Measurements from ENCODE around the gene RETSAT.

RETSAT gene

DNA sequence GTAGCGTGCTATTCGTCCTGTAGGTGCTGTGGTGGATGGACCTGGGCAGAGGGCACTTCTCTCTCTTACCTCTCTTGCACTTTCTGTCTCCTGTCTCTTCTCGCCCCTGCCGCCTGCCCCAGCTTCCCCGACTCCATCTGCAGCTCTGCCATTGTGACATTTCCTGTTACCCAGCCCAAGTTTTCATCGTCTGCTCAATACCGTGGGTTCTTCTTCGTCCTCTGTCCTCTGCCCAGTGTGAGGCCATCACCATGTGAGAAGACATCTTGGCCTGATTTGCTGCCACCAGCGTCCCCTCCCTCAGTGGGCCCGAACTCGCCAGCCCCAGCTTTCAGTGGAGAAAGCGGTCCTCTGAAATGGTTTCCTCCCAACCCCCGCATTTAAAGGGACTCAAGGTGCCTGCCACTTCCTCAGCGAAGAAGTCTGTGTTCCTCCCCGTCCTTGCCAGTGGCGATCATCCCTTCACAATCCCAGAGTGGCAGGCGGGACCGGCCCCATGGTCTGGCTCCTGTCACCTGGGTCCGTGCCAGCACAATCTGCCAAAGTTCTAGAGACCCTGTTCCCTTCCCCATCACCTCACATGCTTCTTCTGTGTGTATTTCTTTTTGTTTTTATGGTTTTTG lies 44.5 kb downstream of the RETSAT start:
- POLR2A ChIA-PET (ENCODE audit: low non-redundant PET): interaction anchor here (0.7 kb wide), 1 partner anchor 26 kb away, joined by 9 read pairs; no protein-coding TSS in a partner anchor
- CTCF ChIA-PET: interaction anchor here (3.2 kb wide), 1 partner anchor 10 kb away, joined by 10 read pairs; no protein-coding TSS in a partner anchor
- no peak for DNase-seq (ENCODE audit: low spot score)
- TF ChIP-seq, protein P1, sequence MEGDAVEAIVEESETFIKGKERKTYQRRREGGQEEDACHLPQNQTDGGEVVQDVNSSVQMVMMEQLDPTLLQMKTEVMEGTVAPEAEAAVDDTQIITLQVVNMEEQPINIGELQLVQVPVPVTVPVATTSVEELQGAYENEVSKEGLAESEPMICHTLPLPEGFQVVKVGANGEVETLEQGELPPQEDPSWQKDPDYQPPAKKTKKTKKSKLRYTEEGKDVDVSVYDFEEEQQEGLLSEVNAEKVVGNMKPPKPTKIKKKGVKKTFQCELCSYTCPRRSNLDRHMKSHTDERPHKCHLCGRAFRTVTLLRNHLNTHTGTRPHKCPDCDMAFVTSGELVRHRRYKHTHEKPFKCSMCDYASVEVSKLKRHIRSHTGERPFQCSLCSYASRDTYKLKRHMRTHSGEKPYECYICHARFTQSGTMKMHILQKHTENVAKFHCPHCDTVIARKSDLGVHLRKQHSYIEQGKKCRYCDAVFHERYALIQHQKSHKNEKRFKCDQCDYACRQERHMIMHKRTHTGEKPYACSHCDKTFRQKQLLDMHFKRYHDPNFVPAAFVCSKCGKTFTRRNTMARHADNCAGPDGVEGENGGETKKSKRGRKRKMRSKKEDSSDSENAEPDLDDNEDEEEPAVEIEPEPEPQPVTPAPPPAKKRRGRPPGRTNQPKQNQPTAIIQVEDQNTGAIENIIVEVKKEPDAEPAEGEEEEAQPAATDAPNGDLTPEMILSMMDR (conservative IDR thresholded peaks at IDR 0.05; ENCODE audit: low read depth): no peak
- peak overlapping the region; percentile 48 for H3K27ac ChIP-seq

DNA sequence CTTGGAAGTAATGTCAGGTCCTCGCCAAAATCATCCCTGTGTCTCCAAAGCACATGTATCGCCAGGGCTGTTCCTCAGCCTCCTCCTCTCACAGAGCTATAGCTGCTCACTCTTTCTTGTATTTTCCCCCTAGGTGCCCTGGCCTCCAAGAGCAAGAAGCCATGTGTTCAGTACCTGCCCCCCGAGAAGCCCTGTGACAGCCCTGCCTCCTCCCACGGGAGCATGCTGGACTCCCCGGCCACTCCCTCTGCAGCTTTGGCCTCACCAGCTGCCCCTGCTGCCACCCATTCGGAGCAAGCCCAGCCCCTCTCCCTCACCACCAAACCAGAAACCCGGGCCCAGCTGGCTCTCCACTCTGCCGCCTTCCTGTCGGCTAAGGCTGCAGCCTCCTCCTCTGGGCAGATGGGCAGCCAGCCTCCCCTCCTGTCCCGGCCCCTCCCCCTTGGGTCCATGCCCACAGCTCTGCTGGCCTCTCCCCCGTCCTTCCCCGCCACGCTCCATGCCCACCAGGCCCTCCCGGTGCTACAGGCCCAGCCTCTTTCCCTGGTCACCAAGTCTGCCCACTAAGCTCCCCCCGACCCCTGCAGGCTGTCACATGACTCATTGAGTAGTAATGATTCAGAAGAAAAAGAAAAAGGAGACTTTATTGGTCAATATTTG lies 45.3 kb downstream of the RETSAT start:
- TF ChIP-seq, protein P1 (conservative IDR thresholded peaks at IDR 0.05; ENCODE audit: low read depth): no peak
- CTCF ChIA-PET: interaction anchor here (0.5 to 3.2 kb wide), 5 partner anchors 9 to 1031 kb away, joined by 3 to 10 read pairs (median 3); no protein-coding TSS in a partner anchor
- no peak for DNase-seq (ENCODE audit: low spot score)
- peak overlapping the region; percentile 48 for H3K27ac ChIP-seq
- POLR2A ChIA-PET (ENCODE audit: low non-redundant PET): no interaction called here

- DNase-seq (ENCODE audit: low spot score): no peak
- TF ChIP-seq, protein P1 (conservative IDR thresholded peaks at IDR 0.05; ENCODE audit: low read depth): no peak
- ChIA-PET CTCF (interaction anchor here (3.2 kb wide), 1 partner anchor 8 kb away, joined by 10 read pairs; no protein-coding TSS in a partner anchor), POLR2A (ENCODE audit: low non-redundant PET) (no interaction called here)
- no peak overlapping the region for H3K27ac ChIP-seq
Observed at GRCh38 chr2:85308201-85308600, 46.1 kb downstream of the RETSAT start.

GRCh38 chr2:85307527-85307897 lies 46.8 kb downstream of the RETSAT start:
- ChIA-PET CTCF (interaction anchor here (0.5 kb wide), 1 partner anchor 381 kb away, joined by 3 read pairs; no protein-coding TSS in a partner anchor), POLR2A (ENCODE audit: low non-redundant PET) (no interaction called here)
- TF ChIP-seq, protein P1 (conservative IDR thresholded peaks at IDR 0.05; ENCODE audit: low read depth): no peak
- DNase-seq (ENCODE audit: low spot score): no peak
- peak overlapping the region; percentile 47 for H3K27ac ChIP-seq

DNA sequence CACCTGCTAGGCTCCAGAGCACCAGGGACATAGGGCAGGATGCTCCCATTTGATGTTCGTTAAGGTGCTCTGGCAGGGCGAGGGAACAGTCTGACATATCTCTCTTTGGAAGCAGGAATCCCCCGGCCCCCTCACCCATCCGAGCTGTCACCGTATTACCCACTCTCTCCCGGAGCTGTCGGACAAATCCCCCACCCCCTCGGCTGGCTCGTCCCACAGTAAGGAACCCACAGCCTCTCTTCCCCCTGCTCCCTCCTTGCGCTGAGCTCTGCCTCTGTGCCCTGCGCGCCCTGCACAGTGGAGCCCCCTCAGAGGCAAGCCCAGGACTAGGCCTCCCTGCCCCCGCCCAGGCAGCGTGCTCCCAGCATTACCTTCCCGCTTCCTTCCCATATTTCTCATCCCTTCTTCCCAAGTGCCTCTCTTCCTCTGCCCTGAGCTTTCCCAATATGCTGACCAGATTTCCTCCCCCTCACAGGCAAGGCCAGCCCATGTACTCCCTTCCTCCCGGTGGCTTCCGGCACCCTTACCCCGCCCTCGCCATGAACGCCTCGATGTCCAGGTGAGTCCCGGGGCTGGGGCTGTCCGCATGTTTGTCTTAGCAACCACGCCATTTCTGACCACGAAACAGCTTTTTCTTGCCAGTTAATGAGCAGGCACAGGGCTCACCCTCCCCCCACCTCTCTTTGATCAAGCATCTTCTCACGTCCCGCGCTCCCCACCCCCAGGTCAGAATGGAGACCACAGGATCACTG lies 50.4 kb downstream of the RETSAT start:
- POLR2A ChIA-PET (ENCODE audit: low non-redundant PET): no interaction called here

GRCh38 chr2:85302121-85302520 lies 52.2 kb downstream of the RETSAT start:
- ChIA-PET CTCF (no interaction called here), POLR2A (ENCODE audit: low non-redundant PET) (no interaction called here)
- TF ChIP-seq, protein P1 (conservative IDR thresholded peaks at IDR 0.05; ENCODE audit: low read depth): no peak
- no peak for DNase-seq (ENCODE audit: low spot score)
- peak overlapping the region; percentile 31; the same call in 1 of the 2 replicates for H3K27ac ChIP-seq

More for the DNA sequence above, 50.4 kb downstream of the RETSAT start:
- CTCF ChIA-PET: no interaction called here
- TF ChIP-seq, protein P1 (conservative IDR thresholded peaks at IDR 0.05; ENCODE audit: low read depth): no peak
- DNase-seq (ENCODE audit: low spot score): no peak
- H3K27ac ChIP-seq: no peak overlapping the region
